Measurements from ENCODE around the gene ALDH1A2. TPM values are rescaled to one million over a fixed set of nuclear protein-coding genes. Genes with fewer than 3 reads are reported as not detected.

ALDH1A2 gene
- total RNA-seq, 1 experiment from 2014 or later: 4.0 TPM

DNA sequence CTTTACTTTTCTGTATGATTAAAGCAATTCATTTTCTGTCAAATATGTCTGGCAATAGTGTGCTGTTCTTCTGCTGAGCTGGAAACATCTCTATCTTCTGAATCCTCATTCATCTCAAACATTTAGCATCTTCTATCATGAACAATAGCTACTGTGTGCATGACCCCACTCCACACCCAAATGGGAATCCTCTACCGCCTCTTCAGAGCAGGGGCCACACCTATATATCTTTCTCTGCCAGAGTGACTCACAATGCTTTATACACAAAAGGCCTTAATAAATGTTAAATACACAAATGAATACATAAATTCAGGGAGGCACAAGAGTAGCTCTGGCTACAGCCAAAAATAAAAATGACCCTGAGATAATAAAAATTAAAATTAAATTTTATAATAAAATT lies 8.0 kb downstream of the ALDH1A2 start:
- Histone ChIP-seq H3K9me3 (ENCODE audit: insufficient read depth, low read depth) (no peaks in the 10 kb centered on the region), H4K20me1 (ENCODE audit: insufficient read depth) (no peaks in the 10 kb centered on the region), H3K27me3 (ENCODE audit: insufficient read depth, low read depth) (no peaks in the 10 kb centered on the region), H3K79me2 (ENCODE audit: low read depth) (no peaks in the 10 kb centered on the region), H3K4me3 (no peak overlapping the region), H3K27ac (no peak overlapping the region), H3K4me1 (replicated peaks; ENCODE audit: insufficient read depth) (no peaks in the 10 kb centered on the region), H3K4me2 (no peak overlapping the region), H2AFZ (no peak overlapping the region), H3K36me3 (ENCODE audit: low read depth) (no peaks in the 10 kb centered on the region), H3K9me2 (ENCODE audit: insufficient read depth) (no peaks in the 10 kb centered on the region), H3F3A (ENCODE audit: insufficient read depth, low read depth) (no peaks in the 10 kb centered on the region)
- no peak for TF ChIP-seq EZH2 (IDR thresholded peaks at IDR 0.05; ENCODE audit: low read depth)
- TF ChIP-seq, protein P1, sequence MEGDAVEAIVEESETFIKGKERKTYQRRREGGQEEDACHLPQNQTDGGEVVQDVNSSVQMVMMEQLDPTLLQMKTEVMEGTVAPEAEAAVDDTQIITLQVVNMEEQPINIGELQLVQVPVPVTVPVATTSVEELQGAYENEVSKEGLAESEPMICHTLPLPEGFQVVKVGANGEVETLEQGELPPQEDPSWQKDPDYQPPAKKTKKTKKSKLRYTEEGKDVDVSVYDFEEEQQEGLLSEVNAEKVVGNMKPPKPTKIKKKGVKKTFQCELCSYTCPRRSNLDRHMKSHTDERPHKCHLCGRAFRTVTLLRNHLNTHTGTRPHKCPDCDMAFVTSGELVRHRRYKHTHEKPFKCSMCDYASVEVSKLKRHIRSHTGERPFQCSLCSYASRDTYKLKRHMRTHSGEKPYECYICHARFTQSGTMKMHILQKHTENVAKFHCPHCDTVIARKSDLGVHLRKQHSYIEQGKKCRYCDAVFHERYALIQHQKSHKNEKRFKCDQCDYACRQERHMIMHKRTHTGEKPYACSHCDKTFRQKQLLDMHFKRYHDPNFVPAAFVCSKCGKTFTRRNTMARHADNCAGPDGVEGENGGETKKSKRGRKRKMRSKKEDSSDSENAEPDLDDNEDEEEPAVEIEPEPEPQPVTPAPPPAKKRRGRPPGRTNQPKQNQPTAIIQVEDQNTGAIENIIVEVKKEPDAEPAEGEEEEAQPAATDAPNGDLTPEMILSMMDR (conservative IDR thresholded peaks at IDR 0.05): no peak
- ChIA-PET CTCF (no interaction called here), POLR2A (ENCODE audit: unreplicated experiment) (no interaction called here)
- no TSS peak for BruUV-seq (replicated peaks)
- no peak for DNase-seq
- intact Hi-C loops (cut with micrococcal nuclease; ENCODE audit: unreplicated experiment): no loop called here

DNA sequence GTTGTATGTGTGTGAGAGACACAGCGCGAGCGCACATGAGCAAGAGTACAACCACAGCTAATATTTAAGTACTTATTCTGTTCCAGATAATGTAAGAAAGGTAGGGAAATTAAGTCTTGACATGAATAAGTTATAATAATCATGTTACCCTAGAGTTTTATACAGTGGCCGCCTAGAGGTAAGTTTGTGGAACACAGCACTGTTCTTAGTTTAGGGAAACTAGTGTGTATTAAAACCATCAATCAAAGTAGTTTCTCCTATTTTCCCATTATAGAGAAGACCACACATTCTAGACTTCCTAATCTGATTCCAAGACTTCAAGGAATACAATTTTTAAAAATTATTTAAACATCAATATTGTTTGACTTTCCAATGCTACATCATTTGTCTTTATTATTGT lies 9.5 kb downstream of the ALDH1A2 start:
- no peak overlapping the region for H2AFZ ChIP-seq
- no peaks in the 10 kb centered on the region for H3K79me2 ChIP-seq (ENCODE audit: low read depth)
- no peaks in the 10 kb centered on the region for H3K36me3 ChIP-seq (ENCODE audit: low read depth)
- H3K9me2 ChIP-seq (ENCODE audit: insufficient read depth): no peaks in the 10 kb centered on the region
- H3K4me2 ChIP-seq: no peak overlapping the region
- no peaks in the 10 kb centered on the region for H3K9me3 ChIP-seq (ENCODE audit: insufficient read depth, low read depth)
- BruUV-seq (replicated peaks): no TSS peak
- no peak overlapping the region for H3K4me3 ChIP-seq
- H3K4me1 ChIP-seq (replicated peaks; ENCODE audit: insufficient read depth): no peaks in the 10 kb centered on the region
- no peak for DNase-seq
- no peaks in the 10 kb centered on the region for H4K20me1 ChIP-seq (ENCODE audit: insufficient read depth)
- intact Hi-C loops (cut with micrococcal nuclease; ENCODE audit: unreplicated experiment): no loop called here
- H3K27me3 ChIP-seq (ENCODE audit: insufficient read depth, low read depth): no peaks in the 10 kb centered on the region
- H3K27ac ChIP-seq: no peak overlapping the region
- ChIA-PET CTCF (no interaction called here), POLR2A (ENCODE audit: unreplicated experiment) (no interaction called here)
- H3F3A ChIP-seq (ENCODE audit: insufficient read depth, low read depth): no peaks in the 10 kb centered on the region
- TF ChIP-seq, protein P1 (conservative IDR thresholded peaks at IDR 0.05): 0 out of 2 replicates have a peak, but pooled peaks have one; percentile 20
- TF ChIP-seq EZH2 (IDR thresholded peaks at IDR 0.05; ENCODE audit: low read depth): no peak

DNA sequence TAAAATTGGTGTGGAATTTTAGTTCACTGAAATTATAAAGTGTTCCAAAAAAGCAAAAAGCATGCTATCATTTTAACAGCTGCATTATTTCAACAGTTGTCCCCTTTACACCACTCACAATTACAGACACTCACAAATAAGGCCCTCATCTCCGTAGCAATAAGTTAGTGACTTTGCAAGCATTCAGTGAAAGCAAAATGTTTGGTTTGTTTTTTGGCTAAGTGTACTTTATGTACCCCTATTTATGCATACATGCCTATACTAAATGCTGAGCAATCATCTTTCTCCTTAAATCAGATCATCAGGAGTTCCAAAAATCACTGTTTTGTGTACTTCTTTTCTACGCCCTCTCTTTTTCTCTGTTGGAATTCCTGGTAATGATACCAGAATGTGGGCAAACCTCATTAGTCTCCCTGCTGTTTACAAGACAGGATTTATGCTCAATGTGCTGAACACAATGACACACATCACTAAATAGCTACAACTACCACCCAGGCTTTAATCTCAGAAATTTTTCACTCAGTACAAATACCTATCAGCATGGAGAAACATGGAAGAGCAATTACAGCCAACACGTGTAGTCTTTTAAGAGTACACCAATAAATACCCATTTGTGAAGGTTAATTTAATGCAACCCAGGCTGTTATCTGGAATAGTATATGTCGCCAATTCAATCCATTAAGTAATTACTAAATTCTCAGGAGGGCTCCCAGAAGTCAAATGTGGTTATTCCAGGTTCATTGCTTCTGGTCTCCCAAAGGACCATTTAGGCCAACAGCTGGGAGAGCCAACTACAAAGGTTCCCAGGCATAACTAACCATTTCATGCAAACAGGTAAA lies 12.0 kb downstream of the ALDH1A2 start:
- BruUV-seq (replicated peaks): no TSS peak
- no peaks in the 10 kb centered on the region for H3F3A ChIP-seq (ENCODE audit: insufficient read depth, low read depth)
- H3K9me3 ChIP-seq (ENCODE audit: insufficient read depth, low read depth): no peaks in the 10 kb centered on the region
- no peaks in the 10 kb centered on the region for H3K27me3 ChIP-seq (ENCODE audit: insufficient read depth, low read depth)
- no peak overlapping the region for H3K4me2 ChIP-seq
- intact Hi-C loops (cut with micrococcal nuclease; ENCODE audit: unreplicated experiment): no loop called here
- ChIA-PET CTCF (no interaction called here), POLR2A (ENCODE audit: unreplicated experiment) (no interaction called here)
- H3K9me2 ChIP-seq (ENCODE audit: insufficient read depth): no peaks in the 10 kb centered on the region
- no peak overlapping the region for H3K27ac ChIP-seq
- TF ChIP-seq, protein P1 (conservative IDR thresholded peaks at IDR 0.05): no peak
- no peak for TF ChIP-seq EZH2 (IDR thresholded peaks at IDR 0.05; ENCODE audit: low read depth)
- DNase-seq: no peak
- no peaks in the 10 kb centered on the region for H3K36me3 ChIP-seq (ENCODE audit: low read depth)
- no peak overlapping the region for H3K4me3 ChIP-seq
- no peaks in the 10 kb centered on the region for H3K4me1 ChIP-seq (replicated peaks; ENCODE audit: insufficient read depth)
- no peak overlapping the region for H2AFZ ChIP-seq
- no peaks in the 10 kb centered on the region for H4K20me1 ChIP-seq (ENCODE audit: insufficient read depth)
- no peaks in the 10 kb centered on the region for H3K79me2 ChIP-seq (ENCODE audit: low read depth)
